HG03025 (cell line): ENCODE data around the gene KRT8.
"Not testable (repeated sequence)": the region's sequence is repeated elsewhere in the genome, so short reads cannot be mapped to it uniquely, and the experiment has no call there.

Source experiments
- ATAC-seq: cut with Tn5 transposase; IDR thresholded peaks from one replicate; pipeline ENCODE4 v1.9.1; 2021; ENCODE audit warnings: mild to moderate bottlenecking, moderate library complexity; ENCODE audit not compliant: unreplicated experiment, low FRiP score

KRT8 gene

DNA sequence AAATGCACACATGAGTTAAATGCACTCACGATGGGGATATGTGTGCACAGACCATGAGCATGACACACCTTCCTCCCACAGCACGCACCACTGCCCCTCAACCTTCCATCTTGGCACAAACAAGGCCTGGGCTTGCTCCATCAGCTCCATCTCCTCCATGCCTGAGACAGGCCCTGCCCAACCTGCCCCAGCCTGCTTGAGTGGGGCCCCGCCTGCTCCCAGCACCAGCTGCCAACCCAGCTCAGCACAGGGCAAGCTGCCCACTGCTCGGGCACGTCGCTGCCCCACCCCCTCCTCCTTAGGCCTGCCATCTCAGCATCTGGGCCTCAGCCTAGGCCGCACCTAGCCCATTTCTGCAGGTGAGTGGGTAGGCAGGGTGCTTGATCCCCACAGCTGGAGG is 28.5 kb downstream of the KRT8 start:
- ATAC-seq = no peak

DNA sequence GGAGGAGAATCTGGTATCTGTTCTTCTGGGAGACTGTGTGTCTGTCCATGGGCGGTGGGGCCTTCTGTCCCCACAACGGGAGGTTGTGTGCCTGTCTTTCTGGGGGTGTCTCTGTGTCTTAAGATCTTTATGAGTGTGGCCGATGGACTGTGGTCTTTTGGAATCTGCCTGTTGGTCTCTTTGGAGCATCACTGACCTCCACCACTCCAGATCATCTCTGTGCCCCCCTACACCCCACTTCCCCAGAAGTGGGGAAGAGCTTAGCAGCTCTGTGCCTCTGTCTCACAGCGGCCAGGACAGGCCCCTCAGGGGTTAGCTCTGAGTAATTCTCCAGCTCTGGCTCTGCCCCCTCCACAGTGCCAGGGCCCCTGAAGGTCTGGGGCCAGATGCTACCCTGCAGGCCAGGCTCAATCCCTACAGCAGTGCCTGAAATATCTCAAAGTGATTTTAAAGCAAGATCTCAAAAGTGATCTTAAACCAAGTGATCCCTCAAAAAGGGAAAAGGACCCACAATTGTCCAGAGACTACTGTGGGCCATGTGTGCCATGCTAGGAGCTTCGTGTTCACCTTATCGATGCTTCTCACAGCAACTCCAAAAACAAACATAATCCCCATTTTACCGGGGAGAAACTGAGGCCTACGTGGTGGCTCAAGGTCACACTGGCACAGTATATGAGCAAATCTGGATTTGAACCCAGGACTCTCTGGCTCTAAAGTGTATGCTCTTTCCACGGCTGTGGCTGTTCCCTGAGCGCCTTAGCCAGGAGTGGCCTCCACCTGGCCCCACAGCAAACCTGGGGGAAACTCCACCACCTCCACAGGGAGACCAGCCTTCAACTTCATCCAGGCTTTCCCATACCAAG is 30.1 kb downstream of the KRT8 start:
- no peak for ATAC-seq

DNA sequence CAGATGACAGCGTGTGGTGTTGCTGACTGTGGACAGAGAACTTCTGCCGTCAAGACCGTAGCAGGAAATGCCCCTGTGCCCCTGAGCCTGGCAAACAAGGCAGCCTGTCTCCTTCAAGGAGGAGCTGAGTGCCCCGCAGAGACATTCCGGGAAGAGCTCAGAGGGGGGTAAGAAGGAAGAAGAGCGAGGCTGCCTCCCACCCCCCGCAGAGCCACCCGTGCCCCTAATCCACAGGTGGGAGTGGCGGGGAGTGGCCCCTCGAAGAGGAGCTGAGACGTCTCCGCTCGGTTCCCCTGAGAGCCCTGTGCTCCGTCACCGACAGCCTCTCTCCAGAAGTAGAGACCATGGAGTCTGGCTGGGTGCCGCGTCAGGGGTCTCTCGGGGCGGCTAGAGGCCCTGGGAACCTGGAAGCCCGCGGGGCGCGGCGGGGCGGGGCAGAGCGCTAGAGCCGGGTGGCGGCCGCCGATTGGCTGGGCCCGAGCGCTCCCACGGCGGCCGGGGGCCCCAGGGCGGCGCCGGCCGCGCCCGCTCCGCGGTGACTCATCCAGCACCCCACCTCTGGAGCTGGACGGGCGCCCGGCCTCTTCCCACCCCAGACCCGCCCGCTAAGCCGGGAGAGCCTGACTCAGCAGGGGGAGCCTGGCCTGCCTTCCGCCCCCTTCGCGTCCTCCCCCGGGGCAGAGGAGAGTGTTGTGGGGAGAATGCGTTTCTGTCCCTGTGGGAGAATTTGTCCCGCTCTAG is 30.9 kb downstream of the KRT8 start:
- no peak for ATAC-seq

DNA sequence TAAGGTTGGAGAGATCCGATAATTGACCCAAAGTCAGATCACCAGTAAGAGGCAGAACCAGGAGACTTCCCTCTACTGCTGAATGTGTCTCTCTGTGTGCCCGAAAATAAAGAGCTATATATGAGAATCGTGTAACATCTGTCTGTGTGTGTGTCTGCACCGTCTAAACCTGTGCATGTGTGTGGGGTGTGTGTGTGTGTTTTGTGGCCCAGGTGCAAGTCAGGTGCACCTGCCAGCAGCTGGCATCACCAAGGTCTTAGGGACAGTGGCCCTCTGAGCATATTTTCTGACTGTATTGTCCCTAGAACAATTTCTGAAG is 31.4 kb downstream of the KRT8 start:
- no peak for ATAC-seq

DNA sequence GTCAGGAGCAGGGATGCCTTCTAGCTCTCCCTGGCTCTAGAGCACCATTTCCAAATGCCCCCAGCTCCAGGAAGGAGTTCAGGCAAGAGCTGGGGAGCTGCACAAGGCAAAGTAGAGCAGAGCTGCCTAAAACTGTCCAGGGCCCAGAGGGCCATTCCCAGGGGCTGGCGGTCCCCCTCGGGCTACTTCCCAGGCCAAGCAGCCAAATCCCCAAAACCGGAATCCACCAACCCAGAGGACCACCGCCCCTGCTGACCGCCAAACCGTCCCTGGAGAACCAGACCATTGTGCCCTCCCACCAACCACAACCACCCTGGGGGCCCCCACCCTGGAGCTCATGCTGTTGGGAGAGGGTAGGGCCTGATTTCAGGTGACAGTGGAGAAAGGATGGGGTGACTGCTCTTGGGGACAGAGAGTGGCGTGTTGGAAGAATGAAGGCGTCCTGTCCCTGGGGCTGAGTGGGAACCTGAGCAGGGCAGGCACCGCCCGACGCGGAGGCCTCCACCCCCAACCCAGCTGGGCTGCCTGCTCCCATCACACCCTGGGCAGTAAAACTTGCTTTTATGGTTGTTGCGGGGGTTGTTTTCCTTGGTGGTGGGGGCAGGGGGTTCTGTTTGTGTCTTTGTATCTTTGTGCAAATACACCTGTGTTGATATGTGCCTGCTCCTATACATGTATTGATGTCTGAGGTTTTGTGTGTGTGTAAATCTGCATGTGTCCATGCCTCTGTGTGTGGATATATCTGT is 32.1 kb downstream of the KRT8 start:
- ATAC-seq = no peak

DNA sequence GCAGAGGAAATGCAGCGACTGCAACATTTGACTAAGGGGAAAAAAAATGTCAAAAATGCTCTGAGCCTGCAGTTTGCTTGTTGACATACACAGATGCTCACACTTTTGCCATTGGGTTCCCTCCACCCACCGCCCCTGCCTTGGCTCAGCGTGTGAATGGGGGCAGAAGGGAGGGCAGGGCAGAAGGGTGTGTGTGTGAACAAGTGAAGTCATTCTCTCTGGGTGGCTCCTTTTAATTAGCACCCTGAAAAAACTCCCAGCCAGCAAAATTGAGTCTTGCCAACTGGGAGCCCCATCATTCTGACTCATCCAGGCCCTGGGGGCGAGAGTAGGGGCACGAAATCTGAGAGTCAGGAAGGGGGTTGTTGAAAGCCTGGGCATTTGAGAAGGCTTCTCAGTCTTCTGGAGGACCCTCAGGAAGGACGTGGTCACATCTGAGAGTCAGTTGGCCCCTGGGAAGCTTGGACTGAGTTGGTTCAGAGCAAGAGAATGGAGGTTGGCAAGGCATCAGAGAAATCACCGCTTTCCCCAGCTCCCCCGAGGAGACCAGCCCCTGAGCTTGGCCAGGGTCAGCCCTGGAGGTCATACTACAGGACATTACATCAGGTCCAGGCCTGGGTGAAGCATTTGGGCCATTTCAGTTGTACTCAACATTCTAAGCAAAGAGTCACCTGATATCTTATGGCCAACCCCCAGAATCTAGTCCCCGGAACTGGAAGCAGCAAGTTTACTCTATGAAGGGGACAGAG is 33.4 kb downstream of the KRT8 start:
- no peak for ATAC-seq

DNA sequence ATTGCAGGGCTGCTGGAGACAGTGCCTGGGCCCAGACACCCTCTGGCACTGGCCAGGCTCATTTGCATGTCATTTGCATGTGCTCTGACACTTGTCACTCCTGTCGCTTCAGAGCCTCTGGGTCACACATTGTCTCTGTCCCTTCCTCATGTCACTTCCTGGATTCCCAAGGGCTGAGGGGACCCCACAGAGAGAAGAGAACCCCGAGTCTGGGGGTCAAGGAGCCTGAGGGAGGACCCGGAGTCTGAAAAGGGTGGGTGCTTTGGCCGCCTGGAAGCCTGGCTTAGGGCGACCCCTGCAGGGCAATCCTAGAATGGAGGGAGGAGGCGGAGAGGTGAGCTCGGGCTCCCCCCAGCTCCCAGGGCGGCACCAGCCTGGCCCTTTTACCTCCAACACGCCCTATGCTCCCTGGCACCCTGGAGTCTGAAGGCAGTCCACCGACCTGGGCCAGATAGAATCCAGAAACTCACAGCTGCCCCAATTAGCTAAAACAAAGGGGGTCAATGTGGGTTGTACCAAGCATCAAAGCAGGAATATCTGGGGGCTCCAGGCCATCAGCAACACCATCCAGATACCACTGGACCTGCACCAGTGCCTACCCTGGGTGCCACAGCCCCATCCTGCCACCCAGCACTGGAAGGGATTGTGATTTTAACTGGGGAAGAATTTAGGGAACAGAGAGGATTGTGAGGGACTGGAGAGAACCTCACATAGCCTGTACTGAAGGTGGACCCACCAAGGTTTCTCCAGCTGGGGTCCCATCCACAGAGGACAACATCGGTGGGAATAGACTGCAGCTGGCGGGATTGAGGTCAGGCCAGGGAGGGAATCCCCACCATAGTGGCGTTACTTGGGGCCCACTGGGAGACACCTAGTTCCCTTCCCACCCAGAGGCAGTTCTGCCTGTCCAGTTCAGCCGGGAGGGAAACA is 34.2 kb downstream of the KRT8 start:
- ATAC-seq = peak; percentile 45

DNA sequence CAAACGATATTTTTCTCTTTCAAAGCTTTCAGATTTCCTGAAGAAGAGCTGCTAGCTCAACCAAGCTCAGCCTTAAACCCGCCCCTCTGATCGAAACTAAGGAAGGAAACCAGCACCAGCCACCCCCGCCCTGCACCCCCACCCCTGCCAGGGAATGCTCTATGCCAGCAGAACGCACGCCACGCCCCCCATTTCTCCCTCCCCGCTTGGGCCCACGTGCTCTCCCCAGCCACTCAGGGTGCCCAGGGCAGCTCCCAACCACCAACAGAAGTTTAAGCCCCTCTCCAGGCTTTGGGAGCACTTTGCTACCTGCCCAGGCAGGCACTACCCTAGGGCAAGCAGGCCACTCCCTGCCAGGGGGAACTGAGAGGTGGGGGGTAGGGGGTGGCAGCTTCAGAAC is 37.2 kb downstream of the KRT8 start:
- ATAC-seq = no peak

DNA sequence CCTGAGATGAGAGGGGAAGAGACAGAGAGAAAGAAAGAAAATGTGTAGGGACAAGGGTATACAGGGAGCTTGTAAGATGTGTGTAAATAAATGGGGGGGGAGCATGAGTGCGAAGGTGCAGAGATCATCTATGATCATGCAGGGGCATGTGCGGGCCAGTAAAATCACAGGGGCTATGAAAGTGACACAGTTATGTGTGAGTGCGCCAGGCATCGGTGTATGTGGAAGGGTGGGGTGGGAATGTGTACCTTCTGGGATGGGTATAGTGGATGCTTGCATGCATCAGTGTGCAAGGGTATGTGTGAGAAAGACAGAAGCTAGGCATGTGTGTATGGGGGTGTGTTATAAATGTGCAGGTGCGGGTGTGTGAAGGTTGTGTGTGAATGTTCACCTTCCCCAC is 37.7 kb downstream of the KRT8 start:
- no peak for ATAC-seq

DNA sequence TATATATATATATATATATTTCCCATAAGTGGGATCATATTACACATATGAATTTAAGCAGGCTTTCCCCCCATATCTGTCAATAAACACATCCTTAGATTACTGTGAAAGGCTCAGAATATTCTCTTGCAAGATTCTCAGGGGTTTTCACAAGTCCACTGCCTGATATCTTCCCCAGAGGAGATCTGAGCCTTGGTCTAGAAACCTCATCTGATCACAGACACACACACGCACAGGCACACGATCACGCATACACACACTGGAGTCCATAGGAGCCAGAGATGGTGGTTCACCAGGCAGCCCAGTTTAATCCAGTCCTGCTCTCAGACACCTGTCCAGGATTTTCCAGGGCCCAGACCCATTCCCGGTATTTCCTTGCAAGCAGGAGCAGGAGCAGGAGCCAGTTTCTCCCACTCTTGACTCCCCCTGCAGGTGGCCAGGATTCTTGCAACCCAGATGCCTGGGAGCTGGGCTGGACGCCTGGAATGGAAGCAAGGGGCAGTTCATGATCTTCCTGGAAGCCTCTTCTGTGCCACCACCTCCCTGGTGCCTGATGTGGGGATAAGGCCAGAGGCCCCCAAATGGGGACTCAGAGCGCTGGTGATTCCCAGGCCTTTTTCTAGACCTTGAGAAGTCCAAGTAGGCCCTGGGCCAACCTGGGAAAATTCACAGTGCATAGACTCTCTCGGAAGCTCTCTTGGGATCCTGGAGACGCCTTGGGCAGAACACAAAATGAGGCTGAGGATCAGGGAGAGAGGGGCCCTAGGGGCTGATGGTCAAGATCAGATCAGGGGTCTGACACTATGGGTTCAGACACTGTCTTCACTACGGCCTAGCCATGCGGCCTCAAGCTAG is 39.6 kb downstream of the KRT8 start:
- no peak for ATAC-seq

DNA sequence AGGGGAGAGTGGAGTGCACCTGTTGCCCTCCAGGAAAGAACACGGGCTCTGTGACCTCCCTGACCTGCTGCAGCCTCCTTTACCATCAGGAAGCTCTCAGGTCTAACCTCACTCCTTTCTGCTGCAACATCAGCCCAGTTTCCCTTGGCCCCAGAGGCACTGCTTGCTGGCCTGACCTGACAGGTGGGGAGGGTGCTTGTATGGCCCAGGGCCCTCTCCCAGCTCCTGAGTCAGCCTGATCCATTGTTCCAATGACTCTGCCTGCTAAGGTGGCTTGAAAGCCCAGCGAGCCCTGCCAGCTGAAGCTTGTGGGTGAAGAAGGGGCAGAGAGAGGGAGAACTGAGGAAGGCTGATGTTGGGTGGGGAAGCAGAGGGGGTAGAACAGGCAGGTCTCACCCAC is 42.9 kb downstream of the KRT8 start:
- ATAC-seq = no peak

DNA sequence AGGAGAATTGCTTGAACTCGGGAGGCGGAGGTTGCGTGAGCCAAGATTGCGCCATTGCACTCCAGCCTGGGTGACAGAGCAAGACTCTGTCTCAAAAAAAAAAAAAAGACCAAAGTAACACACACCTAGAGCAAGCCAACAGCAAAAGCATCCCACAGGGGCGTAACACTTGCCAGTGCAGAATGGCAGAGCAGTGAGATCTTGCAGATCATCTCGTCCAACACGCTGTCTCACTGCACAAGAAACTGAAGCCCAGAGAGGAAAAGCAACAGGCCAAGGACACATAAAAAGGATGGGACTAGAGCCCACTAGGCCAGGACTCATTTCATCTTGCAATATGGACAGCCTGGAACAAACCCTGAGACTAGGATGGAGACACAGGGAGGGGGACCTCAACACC is 43.4 kb downstream of the KRT8 start:
- no peak for ATAC-seq

DNA sequence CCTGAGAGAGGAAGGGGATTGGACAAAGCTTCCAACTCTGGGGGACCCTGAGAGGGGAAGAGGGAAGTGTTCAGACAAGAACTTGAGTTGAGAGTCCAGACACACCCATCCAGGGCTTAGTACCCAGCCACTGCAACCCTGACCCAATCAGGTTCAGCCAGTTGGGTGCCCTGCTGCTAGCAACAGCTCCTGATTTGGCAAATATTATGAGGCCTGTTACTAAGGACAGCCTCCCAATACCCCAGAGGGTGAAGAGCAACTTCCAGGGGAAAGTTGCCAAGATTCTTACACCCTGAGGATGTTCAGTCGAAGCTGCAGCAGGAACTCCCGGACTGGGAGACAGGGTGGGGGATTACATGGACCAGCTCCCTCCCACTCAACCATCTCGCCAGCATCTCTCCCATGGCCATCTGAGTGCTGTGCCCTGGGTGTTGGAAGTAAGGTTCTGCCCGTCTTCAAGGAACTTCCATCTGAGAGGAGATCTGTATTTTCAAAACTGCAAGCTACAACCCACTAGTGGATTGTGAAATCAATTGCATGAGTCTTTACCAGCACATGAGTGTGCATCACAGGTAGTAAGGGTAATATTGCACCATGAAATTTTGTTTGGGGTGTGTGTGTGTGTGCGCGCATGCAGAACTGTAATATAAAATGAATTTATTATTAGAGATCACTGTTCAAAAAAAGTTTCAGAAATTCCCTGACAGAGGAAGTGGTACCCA is 44.6 kb downstream of the KRT8 start:
- ATAC-seq = no peak

DNA sequence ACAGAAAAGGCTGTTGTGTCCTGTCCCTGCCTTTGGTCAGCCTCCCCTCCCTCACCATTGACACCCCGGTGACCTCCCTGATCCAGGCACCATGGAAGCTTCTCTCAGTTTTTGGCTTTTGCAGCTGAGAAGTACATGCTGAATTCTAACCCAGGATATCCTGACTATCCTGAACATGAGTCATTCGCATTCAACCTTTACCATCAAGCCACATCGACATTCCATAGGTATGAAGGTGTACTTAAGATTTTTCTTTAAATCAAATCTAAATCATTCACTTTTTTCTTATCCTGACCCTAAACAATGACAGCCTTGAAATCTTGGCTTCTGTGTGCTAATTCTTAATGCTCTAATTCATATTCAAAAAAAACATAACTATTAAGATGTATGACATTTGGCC is 47.4 kb downstream of the KRT8 start:
- ATAC-seq = no peak

DNA sequence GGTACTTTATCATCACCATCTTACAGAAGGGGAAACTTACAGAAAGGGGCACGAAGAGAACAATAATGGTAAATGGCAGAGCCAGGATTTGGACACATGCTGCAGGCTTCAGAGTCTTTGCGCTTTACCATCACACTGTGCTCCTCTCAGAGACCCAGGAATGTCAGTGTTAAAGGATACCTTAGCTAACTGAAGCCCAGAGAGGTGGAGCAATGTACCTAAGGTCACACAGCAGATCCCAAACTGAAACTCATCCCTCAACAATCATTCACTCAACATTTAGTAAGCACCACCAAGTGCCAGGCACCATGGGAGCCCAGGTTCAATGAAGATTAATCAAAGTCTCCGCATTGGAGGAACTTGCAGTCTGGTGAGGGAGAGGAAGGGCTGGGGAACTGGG is 48.1 kb downstream of the KRT8 start:
- ATAC-seq = no peak

DNA sequence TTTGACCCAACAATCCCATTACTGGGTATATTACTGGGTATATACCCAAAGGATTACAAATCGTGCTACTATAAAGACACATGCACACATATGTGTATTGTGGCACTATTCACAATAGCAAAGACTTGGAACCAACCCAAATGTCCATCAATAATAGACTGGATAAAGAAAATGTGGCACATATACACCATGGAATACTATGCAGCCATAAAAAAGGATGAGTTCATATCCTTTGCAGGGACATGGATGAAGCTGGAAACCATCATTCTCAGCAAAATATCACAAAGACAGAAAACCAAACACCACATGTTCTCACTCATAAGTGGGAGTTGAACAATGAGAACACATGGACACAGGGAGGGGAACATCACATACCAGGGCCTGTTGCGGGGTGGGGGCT is 48.8 kb downstream of the KRT8 start:
- not testable (repeated sequence) for ATAC-seq

DNA sequence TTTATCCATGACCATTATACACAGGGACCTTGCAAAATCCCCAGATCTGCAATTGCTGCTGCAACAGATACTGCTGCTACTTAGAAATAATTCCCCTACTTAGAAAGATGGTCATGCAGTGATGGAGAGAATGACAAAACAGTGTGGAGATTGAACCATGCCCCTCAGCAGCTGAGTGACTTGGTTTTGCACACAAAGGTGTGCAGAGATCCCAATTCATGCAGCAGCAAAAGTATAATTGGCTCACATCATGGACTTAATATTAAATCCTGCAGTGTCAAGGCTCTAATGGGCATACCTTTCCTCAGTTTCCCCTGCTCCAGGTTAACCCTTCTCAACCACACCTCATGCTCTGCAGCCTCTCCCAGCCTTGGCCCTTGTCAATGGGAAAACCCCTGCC is 53.1 kb downstream of the KRT8 start:
- no peak for ATAC-seq

DNA sequence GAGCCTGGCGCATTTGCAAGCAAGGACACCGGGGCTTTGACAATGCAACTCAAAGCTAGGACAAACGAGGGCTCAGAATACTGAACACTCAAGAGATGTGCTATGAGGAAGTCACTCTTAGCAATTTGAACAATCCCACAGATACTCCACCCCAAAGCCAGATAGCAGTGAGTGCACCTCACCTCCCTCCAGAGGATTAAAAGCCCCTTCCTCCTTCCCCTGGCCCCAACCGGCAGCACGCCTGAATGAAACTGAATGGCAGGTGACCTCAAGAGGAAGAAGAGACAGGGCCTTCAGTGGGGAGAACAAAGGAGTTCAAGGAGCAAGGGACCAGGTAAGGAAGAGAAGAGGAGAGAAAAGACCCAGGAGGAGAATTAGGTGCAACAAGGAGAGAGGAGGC is 54.2 kb downstream of the KRT8 start:
- no peak for ATAC-seq
